OCI-M2 (cell line): ENCODE data around the gene LCN15.
"Not testable (repeated sequence)": the region's sequence is repeated elsewhere in the genome, so short reads cannot be mapped to it uniquely, and the experiment has no call there.

ENCODE experiments used
- DNase-seq: peaks from one replicate; lab custom pipeline; 2025; ENCODE audit not compliant: unreplicated experiment; lab: John Stamatoyannopoulos, UW

Gene LCN15

DNA sequence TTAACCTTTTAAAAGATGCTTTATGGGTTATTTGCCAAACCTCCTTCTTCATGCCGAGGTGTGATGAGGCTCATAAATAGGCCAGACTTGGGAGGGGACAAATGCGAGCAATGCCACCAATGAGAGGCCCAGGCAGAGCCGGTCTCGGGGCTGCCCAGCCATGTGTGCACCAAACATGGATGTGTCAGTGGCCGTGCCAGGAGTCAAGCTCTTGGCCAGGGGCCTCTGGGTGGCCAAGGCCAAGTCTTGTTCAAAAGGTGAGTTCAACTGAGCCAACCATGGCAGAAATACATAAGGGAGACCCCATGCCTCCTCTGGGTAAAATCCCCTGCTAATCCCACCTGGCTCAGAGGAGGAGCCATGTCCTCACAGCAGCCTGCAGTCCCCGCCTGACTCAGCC, 10.9 kb upstream of the LCN15 start:
- DNase-seq: no peak

DNA sequence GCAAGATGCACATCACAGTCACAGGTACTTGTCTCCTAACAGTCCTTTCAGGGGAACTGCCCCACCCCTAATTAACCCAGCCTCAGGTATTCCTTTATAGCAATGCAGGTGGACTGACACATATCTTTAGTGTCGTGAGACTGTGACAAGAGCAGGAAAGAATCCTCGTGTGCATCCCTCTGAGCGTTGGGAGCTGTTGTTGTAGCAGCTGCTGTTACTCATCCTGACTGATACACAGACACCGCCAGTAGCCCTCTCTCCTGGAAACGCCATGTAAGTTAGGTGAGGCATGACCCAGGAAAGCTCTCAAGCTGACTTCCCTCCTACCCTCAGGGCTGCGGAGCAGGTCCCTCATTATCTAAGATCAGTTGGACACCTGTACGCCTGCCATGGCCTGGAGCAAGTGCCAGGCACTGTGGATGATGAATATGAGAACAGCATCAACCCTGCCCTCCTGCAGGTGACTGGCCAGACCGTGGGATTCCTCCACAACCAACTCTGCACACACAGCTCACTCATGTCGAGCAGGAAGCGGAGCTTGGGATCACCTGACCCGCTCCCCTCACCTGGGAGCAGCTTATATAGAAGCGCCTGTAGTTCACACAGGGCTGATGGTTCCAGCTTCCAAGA, 10.2 kb upstream of the LCN15 start:
- no peak for DNase-seq

DNA sequence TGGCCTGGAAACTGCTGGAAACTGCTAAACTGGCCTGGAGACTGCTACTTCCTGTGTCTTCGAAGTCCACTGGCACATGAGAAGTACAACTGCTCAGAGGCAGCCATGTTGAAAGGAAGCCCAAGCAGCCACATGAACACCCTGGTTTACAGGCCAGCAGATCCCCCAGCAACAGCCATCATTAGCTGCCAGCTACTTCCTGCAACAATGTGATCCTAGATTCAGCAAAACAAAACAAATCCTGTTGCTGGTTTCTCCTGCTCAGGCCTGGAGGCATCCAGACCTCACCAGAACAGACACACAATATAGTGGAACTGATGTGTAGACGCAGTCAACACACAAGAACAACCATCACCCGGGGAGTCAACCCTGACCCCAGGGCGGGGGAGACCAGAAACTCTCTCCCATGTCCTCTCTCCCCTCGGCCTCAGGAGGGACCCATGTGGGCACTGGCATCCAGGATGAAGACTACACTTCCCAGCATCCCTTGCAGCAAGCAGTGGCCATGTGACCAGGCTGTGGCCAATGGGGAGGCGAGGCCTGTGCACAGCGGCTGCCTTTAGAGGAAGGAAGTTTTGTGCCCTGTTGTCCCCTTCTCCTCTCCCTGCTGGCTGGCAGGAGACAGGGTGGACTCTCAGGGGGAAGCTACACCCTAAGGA, 9.2 kb upstream of the LCN15 start:
- DNase-seq: no peak

DNA sequence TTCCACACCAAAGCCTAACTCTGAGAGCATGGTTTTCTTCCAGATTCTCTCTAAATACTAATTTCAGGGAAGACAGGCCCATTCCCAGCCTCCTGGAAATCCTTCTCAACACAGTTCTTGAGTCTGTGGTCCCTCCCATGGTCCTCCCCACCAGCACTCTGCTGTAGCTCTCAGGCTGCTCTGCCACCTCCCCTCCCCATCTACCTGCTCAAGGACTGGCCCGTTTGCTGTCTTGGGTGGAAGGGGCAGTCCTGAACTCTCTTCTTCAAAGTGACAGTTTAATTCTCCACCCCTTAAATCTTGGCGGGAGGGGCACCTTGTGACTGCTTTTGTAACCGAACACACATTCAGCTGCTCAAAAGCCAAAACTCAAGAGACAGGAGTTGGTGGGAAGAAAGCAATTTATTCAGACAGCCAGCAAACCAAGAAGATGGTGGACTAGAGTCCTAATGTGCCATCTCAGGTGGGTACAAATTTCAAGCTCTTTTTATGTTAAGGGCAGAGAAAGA, 7.6 kb upstream of the LCN15 start:
- DNase-seq: no peak

DNA sequence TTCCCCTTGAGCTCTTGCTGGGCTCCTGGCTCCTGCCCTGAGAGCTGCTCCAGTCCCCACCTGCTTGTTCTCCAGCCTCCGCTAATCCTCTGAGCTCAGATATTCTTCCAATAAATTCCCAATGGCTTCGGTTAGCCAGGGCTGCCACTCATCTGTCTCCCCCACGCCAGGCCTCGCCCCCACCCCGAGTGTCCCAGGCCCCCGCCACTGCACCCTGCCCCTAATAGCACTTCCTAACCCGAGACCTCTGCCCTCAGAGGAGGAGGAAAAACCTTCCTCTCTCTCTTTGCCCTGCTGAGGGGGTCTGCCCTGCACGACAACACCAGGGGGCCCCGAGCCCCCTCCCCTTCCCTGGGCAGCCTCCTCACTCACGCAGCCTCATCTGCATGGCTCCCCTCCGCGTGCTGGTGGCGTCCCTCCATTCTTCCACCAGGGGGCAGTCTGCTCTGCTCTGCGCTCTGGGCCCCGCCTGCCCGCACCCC, 5.4 kb upstream of the LCN15 start:
- no peak for DNase-seq

DNA sequence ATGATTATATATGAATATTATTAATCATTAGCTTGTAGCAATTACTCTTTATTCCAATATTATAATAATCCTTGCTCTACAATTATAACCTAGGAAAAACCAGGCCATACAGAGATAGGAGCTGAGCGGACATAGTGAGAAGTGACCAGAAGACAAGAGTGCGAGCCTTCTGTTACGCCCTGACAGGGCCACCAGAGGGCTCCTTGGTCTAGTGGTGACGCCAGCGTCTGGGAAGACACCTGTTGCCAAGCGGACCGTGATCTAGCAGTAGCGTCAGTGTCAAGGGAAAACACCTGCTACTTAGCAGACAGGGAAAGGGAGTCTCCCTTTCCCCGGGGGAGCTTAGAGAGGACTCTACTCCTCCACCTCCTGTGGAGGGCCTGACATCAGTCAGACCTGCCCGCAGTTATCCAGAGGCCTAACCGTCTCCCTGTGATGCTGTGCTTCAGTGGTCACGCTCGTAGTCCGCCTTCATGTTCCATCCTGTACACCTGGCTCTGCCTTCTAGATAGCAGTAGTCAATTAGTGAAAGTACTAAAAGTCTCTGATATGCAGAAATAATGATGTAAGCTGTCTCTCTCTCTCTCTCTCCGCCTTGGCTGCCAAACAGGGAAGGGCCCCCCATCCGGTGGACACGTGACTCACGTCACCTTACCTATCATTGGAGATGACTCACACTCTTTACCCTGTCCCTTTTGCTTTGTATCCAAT, 2.2 kb upstream of the LCN15 start:
- not testable (repeated sequence) for DNase-seq

DNA sequence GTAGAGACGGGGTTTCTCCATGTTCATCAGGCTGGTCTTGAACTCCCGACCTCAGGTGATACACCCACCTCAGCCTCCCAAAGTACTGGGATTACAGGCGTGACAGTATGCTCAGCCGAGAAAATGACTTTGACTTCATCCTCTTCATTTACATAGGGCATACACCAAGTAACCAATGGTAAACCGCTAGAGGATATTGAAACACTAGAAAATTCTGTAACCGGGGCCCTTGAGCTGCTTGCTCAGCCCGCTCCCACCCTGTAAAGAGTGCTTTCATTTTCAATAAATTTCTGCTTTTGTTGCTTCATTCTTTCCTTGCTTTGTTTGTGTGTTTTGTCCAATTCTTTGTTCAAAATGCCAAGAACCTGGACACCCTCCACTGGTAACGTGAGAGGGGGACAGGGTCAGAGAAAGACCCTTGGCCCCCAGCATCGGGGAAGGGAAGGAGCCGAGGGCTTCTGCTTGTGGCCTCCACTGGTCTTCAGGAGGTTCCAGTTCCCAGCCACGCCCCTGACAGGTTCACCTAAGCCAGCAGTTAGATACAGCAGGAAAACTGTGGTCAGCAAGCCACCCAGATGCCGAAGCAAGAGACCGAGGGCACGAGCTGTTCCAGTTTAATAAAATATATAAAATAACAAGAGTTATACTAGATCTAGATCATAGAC, 1.6 kb upstream of the LCN15 start:
- not testable (repeated sequence) for DNase-seq

DNA sequence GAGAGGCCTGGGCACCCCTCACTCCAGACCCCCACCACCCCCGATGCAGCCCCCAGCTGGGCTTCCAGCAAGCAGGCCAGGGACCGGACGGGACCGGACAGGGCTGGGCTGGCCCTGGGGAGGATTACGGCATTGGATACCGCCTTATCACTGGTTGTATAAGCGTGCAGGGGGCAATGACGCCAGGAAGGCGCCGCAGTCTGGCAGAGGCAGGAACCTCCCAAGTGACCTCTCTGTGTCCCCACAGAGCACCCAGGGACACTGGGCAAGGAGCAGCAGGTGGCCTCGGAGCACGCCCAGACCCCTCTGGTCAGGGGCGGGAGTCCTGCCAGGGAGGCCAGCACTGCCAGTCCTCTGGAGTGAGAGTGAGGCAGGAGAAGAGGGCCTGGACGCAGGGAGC, 723 bp upstream of the LCN15 start:
- no peak for DNase-seq

DNA sequence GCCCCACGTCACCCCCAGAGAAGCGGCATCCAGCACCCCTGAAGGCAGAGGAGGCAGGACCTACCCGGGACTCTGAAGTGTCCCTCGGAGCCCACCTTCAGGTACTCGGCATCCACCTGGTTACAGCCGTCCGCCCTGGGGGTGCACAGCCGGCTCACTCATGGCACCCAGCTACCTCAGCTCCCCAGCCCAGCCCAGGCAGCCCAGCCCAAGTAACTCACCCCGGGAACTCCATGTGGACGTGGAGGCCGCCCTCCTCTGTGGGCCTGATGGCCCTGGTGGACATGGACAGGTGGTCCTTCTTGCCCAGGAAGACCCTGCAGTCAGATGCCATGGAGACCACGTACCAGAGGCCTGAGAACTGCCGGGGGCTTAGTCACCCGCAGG, 676 bp downstream of the LCN15 start:
- DNase-seq: no peak

DNA sequence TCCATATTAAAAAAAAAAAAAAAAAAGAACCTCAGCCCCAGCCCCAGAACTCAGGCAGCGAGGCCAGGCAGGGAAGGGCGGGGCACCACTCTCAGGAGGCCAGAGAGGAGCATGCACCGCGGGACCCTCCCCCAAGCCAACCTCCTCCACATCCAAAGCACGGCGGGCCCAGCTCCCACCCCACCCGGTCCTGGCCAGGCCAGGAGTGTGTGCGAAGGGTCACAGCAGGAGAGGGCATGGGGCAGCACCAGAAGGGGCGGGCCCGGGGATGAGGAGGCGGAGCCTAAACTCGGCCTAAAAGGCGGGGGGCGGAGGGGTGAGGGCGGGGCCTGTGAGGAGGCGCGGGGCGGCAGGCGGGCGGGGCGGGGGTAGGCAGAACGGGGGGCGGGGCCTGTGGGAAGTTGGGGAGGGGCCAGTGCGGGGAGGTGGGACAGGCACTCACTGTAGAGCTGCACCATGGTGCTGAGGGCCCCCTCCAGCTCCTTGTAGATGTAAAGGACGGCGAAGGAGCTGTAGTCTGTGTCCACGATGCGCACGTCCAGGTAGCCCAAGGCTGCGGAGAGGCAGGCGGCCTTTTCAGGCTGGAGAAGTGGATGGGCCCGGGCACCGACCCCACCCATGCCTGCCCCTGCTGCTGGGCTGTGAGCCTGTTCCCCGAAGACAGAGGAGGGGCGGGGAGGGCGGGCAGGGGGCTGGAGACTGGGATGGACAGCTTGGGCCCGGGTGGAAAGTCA, 1.2 kb downstream of the LCN15 start:
- DNase-seq: no peak

DNA sequence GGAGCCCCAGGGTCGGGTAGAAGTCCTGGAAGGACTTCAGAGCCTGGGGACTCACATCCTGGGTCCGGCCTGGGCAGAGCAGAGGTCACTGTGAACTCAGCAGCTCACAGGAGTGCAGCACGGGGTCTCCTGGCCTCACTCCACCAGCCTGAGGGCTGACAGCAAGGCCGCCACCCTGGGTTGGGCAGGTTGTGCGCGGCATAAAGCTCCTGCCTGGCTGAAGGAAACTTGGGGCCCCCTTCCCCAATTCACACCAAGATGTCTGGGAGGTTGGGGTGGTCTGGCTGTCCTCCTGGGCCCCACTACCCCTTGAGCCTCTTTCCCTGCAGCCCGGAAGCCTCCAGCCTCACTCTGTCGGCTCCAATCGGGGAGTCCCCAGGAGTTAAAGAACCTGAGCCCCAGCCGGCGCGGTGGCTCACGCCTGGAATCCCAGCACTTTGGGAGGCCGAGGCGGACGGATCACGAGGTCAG, 2.1 kb downstream of the LCN15 start:
- DNase-seq: no peak

DNA sequence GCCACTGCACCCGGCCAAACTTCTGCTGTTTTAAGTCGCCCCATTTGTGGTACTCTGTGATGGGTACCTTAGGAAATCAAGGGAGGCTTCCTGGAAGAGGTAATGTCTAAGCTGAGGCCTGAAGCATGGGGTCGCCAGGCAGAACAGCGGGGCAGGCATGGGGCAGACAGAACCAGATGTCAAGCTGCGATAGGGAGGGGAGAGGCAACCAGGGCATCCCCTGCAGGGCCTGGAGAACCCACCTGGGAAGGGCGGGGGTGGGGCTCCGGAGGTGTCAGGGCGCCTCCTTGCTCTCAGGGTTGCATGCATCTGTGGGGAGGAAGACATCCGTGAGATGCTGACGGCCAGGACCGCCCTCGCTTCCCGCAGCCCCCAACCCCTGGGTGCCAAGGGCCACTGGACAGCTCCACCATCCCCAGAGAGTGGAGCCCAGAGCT, 2.8 kb downstream of the LCN15 start:
- DNase-seq: no peak

DNA sequence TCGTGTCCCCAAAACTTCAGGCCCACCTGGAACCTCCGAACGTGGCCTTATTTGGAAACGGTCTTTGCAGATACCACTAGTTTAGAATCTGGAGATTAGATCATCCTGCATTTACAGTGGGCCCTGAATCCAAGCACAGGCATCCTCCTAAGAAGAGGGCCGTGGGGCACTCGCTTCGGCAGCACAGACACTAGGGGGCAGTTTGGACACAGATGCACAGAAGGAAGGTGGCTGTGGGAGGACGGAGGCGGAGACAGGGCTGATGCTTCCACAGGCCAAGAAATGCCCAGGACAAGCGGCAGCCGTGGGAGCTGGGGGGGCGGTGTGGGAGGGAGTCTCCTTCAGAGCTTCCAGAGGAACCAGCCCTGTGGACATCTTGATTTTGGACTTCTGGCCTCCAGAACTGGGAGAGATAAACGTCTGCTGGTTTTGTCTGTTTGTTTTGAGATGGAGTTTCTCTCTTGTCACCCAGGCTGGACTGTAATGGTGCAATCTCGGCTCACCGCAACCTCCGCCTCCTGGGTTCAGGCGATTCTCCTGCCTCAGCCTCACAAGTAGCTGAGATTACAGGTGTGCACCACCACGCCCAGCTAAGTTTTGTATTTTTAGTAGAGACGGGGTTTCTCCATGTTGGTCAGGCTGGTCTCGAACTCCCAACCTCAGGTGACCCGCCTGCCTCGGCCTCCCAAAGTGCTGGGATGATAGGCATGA, 3.3 kb downstream of the LCN15 start:
- DNase-seq: not testable (repeated sequence)

DNA sequence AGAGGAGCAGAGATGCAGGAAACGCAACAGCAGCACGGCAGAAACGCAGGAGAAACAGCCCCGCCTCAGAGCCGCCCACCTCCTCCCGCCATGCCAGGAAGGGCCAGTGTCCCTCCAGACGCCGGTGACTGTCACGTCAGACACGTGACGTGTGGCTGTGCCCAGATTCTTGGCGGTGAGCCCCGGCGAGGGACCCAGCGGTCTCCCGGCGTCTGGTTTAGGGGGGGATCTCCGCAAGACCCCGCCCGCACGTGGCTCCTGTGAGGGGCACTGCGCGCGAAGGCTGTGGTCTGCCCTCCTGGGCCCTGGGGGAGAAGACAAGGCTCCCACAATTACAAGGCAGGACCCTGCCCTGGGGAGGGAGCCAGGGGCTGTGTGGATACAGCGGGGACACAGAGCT, 3.9 kb downstream of the LCN15 start:
- no peak for DNase-seq

DNA sequence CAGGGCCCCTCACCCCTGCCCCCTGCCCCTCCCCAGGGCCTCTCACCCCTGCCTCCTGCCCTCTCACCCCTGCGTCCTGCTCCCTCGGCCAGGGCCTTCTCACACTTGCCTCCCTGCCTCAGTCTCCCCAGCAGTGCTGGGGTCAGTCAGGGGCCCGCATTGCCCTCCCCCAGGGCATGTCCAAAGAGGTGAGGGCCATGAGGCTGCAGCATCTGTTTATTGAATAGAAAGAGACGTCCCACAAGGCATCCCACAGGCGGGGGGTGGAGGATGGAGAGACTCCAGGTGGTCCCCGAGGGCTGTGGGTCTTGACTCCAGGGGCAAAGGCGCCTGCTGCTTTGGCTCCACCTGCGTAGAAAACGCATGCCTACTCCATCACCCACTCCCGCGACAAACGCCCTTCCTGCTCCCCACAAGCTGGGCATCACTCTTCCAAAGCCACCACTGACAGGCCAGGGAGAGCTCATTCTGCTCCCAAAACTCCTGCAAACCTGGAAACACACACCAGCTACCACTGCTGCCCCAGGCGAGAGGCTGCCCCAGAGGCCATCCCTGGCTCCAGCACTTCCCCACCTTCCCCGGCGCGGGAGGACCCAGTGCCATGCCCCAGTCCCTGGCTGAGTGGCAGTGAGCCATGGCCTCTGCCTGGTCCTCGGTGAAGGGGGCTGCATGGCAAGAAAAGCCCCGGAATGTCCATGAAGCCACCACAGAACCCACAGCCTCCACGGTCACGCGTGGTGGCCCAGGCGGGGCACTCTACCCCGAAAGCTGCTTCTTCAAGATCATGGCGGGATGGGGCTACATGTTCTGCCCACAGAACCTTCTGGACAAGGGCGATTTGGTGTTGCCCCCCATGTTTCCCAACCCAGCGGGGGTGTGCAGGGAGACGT, 4.6 kb downstream of the LCN15 start:
- DNase-seq: no peak

DNA sequence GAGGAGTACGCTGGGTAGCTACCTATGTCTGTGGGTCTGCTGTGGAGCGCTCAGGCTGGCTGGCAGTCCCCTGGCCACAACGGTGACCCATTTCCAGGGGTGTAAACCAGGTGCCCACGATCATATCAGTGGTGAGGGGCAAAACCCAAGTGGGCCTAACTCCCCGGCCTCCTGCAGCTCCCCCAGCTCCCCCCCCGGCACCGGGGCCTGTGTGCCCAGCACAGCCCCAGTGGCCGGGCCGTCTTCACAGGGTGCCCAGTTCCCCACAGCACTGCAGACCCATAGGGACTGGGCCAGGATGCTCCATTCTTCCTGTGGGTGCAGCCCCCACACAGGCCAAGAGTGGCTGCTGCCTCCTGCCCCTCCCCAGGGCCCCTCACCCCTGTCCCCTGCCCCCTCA, 5.3 kb downstream of the LCN15 start:
- DNase-seq: no peak

DNA sequence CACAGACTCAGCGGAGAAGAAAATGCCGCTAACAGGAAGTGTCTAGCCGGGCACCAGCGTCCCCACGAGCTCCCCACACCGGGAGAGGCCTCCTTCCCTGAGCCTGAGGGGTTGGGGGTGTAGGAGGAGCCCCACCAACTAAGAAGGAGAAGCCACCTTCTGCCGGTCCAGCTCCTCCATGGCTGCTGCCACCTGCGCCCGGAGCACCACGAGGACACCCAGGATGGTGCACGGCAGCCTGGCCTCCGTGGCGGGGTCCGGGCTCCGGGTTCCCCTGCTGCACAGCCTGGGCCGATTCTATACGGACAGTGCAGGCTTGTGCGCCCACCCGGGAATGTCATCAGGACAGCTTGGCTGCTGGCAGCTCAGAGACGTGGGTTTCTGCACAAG, 6.6 kb downstream of the LCN15 start:
- no peak for DNase-seq

DNA sequence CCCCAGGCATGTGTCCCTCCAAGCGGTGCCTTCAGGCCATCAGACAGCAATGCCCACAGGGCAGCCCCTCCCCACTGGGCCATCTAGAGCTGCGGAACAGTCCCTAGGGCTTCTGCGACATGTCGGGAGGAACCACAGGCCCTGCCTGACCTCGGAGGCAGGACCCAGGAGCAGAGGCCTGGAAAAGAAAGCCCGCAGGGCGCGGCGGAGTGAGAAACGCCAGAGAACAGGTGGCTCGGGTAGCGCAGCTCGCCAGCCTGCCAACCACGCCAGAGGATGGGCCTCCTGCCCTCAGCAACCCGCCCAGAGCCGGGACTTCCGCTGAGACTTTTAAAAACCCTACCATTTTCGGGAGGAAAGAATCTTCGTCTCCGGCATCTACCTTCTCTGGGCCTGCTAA, 7.0 kb downstream of the LCN15 start:
- no peak for DNase-seq

DNA sequence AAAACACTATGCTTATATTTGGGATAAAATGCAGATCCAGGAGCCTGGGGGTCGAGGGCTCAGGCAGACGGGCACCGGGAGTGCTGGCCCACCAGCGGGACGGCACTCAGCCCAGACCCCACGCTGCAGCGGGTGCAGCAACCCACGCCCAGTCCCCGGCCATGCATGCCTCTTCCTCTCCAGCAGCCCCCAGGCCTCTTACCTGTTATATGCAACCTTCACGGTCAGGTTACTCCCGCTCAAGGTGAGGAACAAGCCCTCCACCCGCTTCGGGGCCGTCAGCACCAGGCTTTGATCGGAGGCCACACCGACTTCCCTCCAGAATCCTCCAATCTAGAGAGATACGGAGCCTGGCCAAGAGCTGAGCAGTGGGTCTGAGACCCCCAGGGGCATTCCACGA, 7.5 kb downstream of the LCN15 start:
- DNase-seq: no peak
